ENCODE data around the gene RILPL2.

RILPL2 gene

DNA sequence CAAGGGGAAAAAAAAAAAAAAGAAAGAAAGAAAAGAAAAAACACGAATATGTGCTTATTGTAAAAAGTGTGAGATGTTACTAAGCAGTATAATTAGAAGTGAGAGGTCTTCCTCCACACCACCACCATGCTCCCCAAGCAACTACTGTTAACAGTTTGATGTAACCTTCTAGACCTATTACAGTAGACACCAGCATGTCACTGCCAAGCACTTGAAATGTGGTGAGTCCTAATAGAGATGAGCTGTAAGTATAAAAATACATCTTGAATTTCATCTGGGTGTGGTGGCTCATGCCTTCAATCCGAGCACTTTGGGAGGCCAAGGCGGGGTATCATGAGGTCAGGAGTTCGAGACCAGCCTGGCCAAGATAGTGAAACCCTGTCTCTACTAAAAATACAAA is 13.4 kb upstream of the RILPL2 start:
- WGBS: 95% methylated on average over 3 of the region's 4 CpGs

DNA sequence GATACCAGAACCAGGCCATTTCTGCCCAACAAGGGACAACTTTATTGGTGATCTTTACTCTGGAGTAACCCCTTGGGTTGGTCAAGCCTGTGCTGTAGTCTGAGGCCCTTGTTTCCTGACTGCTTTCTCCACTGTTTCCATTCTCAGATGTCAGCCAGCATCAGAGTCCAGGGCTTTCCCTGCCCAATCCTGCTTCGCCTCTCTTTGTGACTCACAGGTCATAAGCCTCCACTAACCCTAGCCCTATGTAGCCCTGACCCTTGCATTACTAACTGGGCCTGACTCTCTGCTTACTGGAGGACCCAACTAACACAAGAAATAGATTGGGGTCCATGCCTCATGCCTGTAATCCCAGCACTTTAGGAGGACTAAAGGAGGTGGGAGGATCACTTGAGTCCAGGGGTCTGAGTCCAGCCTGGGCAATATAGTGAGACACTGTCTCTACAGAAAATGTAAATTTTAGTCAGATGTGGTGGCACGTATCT is 12.8 kb upstream of the RILPL2 start:
- Histone ChIP-seq H2BK120ac (ENCODE audit: low read depth, low read length) (no peak overlapping the region), H3K18ac (ENCODE audit: low read depth in 1 of 2, low read length in 2 of 2) (no peak overlapping the region), H2BK12ac (ENCODE audit: low read length in 2 of 2) (no peak overlapping the region), H3K4me2 (ENCODE audit: low read length, poor library complexity, severe bottlenecking) (no peak overlapping the region), H2AFZ (ENCODE audit: low read depth, low read length) (no peak overlapping the region), H2BK5ac (ENCODE audit: low read depth, low read length, poor library complexity, severe bottlenecking) (no peak overlapping the region), H3K4ac (ENCODE audit: low read depth in 1 of 2, low read length in 2 of 2) (no peak overlapping the region), H3K27me3 (ENCODE audit: control insufficient read depth in 1 of 2, insufficient read depth in 1 of 2, low read length in 2 of 2) (no peaks in the 10 kb centered on the region), H3K79me1 (replicated peaks; ENCODE audit: low read length, poor library complexity, severe bottlenecking) (no peaks in the 10 kb centered on the region), H3K4me1 (ENCODE audit: control insufficient read depth, insufficient read depth, low read depth, low read length) (no peaks in the 10 kb centered on the region), H3K27ac (ENCODE audit: low read length, poor library complexity, severe bottlenecking) (no peak overlapping the region), H2BK15ac (ENCODE audit: low read depth, poor library complexity, severe bottlenecking) (no peak overlapping the region), H3K9ac (ENCODE audit: low read length) (no peak overlapping the region), H4K91ac (ENCODE audit: low read length) (no peak overlapping the region), H4K8ac (ENCODE audit: low read length) (no peak overlapping the region), H3K4me3 (ENCODE audit: insufficient read depth in 1 of 2, low read depth in 1 of 2, low read length in 2 of 2) (no peak overlapping the region), H3K14ac (ENCODE audit: low read length in 2 of 2) (no peak overlapping the region), H2AK5ac (ENCODE audit: low read length, severe bottlenecking) (no peak overlapping the region), H3K36me3 (ENCODE audit: control insufficient read depth in 1 of 2, insufficient read depth in 2 of 2, low read depth in 1 of 2, low read length in 2 of 2) (no peaks in the 10 kb centered on the region), H3K9me3 (ENCODE audit: control insufficient read depth, low read length) (no peaks in the 10 kb centered on the region), H3K23ac (ENCODE audit: low read length in 2 of 2) (no peak overlapping the region)
- 84% methylated on average over 2 of the region's 2 CpGs for WGBS
- peak; percentile 25 for DNase-seq

More for the DNA sequence above, 13.4 kb upstream of the RILPL2 start:
- DNase-seq: no peak
- Histone ChIP-seq H2BK5ac (ENCODE audit: low read depth, low read length, poor library complexity, severe bottlenecking) (no peak overlapping the region), H3K14ac (ENCODE audit: low read length in 2 of 2) (no peak overlapping the region), H3K9me3 (ENCODE audit: control insufficient read depth, low read length) (no peaks in the 10 kb centered on the region), H3K4me2 (ENCODE audit: low read length, poor library complexity, severe bottlenecking) (no peak overlapping the region), H3K9ac (ENCODE audit: low read length) (no peak overlapping the region), H2BK15ac (ENCODE audit: low read depth, poor library complexity, severe bottlenecking) (no peak overlapping the region), H2AK5ac (ENCODE audit: low read length, severe bottlenecking) (no peak overlapping the region), H3K18ac (ENCODE audit: low read depth in 1 of 2, low read length in 2 of 2) (no peak overlapping the region), H3K79me1 (replicated peaks; ENCODE audit: low read length, poor library complexity, severe bottlenecking) (no peaks in the 10 kb centered on the region), H3K27me3 (ENCODE audit: control insufficient read depth in 1 of 2, insufficient read depth in 1 of 2, low read length in 2 of 2) (no peaks in the 10 kb centered on the region), H2BK12ac (ENCODE audit: low read length in 2 of 2) (no peak overlapping the region), H3K4me3 (ENCODE audit: insufficient read depth in 1 of 2, low read depth in 1 of 2, low read length in 2 of 2) (no peak overlapping the region), H2AFZ (ENCODE audit: low read depth, low read length) (no peak overlapping the region), H2BK120ac (ENCODE audit: low read depth, low read length) (no peak overlapping the region), H3K4me1 (ENCODE audit: control insufficient read depth, insufficient read depth, low read depth, low read length) (no peaks in the 10 kb centered on the region), H4K91ac (ENCODE audit: low read length) (no peak overlapping the region), H3K36me3 (ENCODE audit: control insufficient read depth in 1 of 2, insufficient read depth in 2 of 2, low read depth in 1 of 2, low read length in 2 of 2) (no peaks in the 10 kb centered on the region), H3K27ac (ENCODE audit: low read length, poor library complexity, severe bottlenecking) (no peak overlapping the region), H3K4ac (ENCODE audit: low read depth in 1 of 2, low read length in 2 of 2) (no peak overlapping the region), H4K8ac (ENCODE audit: low read length) (no peak overlapping the region), H3K23ac (ENCODE audit: low read length in 2 of 2) (no peak overlapping the region)

DNA sequence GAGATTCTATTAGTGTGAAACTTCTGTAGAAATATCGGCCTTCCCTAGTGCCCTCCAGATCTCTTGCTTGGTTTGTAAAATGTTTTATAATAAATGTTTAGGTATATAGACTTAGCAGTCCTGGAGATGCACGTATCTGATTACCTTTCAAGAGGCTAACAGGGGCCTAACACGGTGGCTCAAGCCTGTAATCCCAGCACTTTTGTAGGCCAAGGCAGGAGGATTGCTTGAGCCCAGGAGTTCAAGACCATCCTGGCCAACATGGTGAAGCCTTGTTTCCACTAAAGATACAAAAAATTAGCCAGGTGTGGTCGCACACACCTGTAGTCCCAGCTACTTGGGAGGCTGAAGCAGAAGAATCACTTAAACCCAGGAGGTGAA is 9.8 kb upstream of the RILPL2 start:
- no peak overlapping the region for H2BK12ac ChIP-seq (ENCODE audit: low read length in 2 of 2)
- H3K4ac ChIP-seq (ENCODE audit: low read depth in 1 of 2, low read length in 2 of 2): no peak overlapping the region
- H2AK5ac ChIP-seq (ENCODE audit: low read length, severe bottlenecking): no peak overlapping the region
- H4K8ac ChIP-seq (ENCODE audit: low read length): no peak overlapping the region
- H2BK120ac ChIP-seq (ENCODE audit: low read depth, low read length): no peak overlapping the region
- H3K9ac ChIP-seq (ENCODE audit: low read length): peak overlapping the region; percentile 60
- H3K27me3 ChIP-seq (ENCODE audit: control insufficient read depth in 1 of 2, insufficient read depth in 1 of 2, low read length in 2 of 2): no peaks in the 10 kb centered on the region
- no peak overlapping the region for H3K4me3 ChIP-seq (ENCODE audit: insufficient read depth in 1 of 2, low read depth in 1 of 2, low read length in 2 of 2)
- no peaks in the 10 kb centered on the region for H3K36me3 ChIP-seq (ENCODE audit: control insufficient read depth in 1 of 2, insufficient read depth in 2 of 2, low read depth in 1 of 2, low read length in 2 of 2)
- no peak overlapping the region for H2BK5ac ChIP-seq (ENCODE audit: low read depth, low read length, poor library complexity, severe bottlenecking)
- no peak for DNase-seq
- no peaks in the 10 kb centered on the region for H3K9me3 ChIP-seq (ENCODE audit: control insufficient read depth, low read length)
- no peak overlapping the region for H3K14ac ChIP-seq (ENCODE audit: low read length in 2 of 2)
- no peaks in the 10 kb centered on the region for H3K4me1 ChIP-seq (ENCODE audit: control insufficient read depth, insufficient read depth, low read depth, low read length)
- no peak overlapping the region for H3K23ac ChIP-seq (ENCODE audit: low read length in 2 of 2)
- H3K4me2 ChIP-seq (ENCODE audit: low read length, poor library complexity, severe bottlenecking): no peak overlapping the region
- no peak overlapping the region for H3K18ac ChIP-seq (ENCODE audit: low read depth in 1 of 2, low read length in 2 of 2)
- H3K27ac ChIP-seq (ENCODE audit: low read length, poor library complexity, severe bottlenecking): no peak overlapping the region
- H2BK15ac ChIP-seq (ENCODE audit: low read depth, poor library complexity, severe bottlenecking): no peak overlapping the region
- H3K79me1 ChIP-seq (replicated peaks; ENCODE audit: low read length, poor library complexity, severe bottlenecking): no peaks in the 10 kb centered on the region
- no peak overlapping the region for H2AFZ ChIP-seq (ENCODE audit: low read depth, low read length)
- WGBS: 85% methylated on average over 4 of the region's 4 CpGs
- no peak overlapping the region for H4K91ac ChIP-seq (ENCODE audit: low read length)

GRCh38 chr12:123445388-123446332 is 9.2 kb upstream of the RILPL2 start:
- H3K4ac ChIP-seq (ENCODE audit: low read depth in 1 of 2, low read length in 2 of 2): no peak overlapping the region
- H2BK12ac ChIP-seq (ENCODE audit: low read length in 2 of 2): no peak overlapping the region
- H2AK5ac ChIP-seq (ENCODE audit: low read length, severe bottlenecking): no peak overlapping the region
- no peaks in the 10 kb centered on the region for H3K9me3 ChIP-seq (ENCODE audit: control insufficient read depth, low read length)
- WGBS: 76% methylated on average over 18 of the region's 18 CpGs
- H3K36me3 ChIP-seq (ENCODE audit: control insufficient read depth in 1 of 2, insufficient read depth in 2 of 2, low read depth in 1 of 2, low read length in 2 of 2): no peaks in the 10 kb centered on the region
- H3K23ac ChIP-seq (ENCODE audit: low read length in 2 of 2): no peak overlapping the region
- H4K8ac ChIP-seq (ENCODE audit: low read length): peak overlapping the region; percentile 64
- peak overlapping the region; percentile 3 for H2BK15ac ChIP-seq (ENCODE audit: low read depth, poor library complexity, severe bottlenecking)
- no peaks in the 10 kb centered on the region for H3K4me1 ChIP-seq (ENCODE audit: control insufficient read depth, insufficient read depth, low read depth, low read length)
- H3K4me2 ChIP-seq (ENCODE audit: low read length, poor library complexity, severe bottlenecking): no peak overlapping the region
- H3K9ac ChIP-seq (ENCODE audit: low read length): peak overlapping the region; percentile 60
- H4K91ac ChIP-seq (ENCODE audit: low read length): no peak overlapping the region
- H2BK5ac ChIP-seq (ENCODE audit: low read depth, low read length, poor library complexity, severe bottlenecking): no peak overlapping the region
- no peaks in the 10 kb centered on the region for H3K27me3 ChIP-seq (ENCODE audit: control insufficient read depth in 1 of 2, insufficient read depth in 1 of 2, low read length in 2 of 2)
- H3K4me3 ChIP-seq (ENCODE audit: insufficient read depth in 1 of 2, low read depth in 1 of 2, low read length in 2 of 2): no peak overlapping the region
- peak; percentile 30 for DNase-seq
- H3K14ac ChIP-seq (ENCODE audit: low read length in 2 of 2): no peak overlapping the region
- no peak overlapping the region for H2BK120ac ChIP-seq (ENCODE audit: low read depth, low read length)
- H3K18ac ChIP-seq (ENCODE audit: low read depth in 1 of 2, low read length in 2 of 2): peak overlapping the region in 1 of 2 experiments; percentile 8
- no peaks in the 10 kb centered on the region for H3K79me1 ChIP-seq (replicated peaks; ENCODE audit: low read length, poor library complexity, severe bottlenecking)
- H3K27ac ChIP-seq (ENCODE audit: low read length, poor library complexity, severe bottlenecking): no peak overlapping the region
- peak overlapping the region; percentile 39 for H2AFZ ChIP-seq (ENCODE audit: low read depth, low read length)
